ENCODE results near the gene PHACTR3. TPM values are rescaled to one million over a fixed set of nuclear protein-coding genes. Genes with fewer than 3 reads are reported as not detected.

PHACTR3 gene
- total RNA-seq, 1 experiment from 2014 or later = not detected

GRCh38 chr20:59622496-59622895, 18.2 kb downstream of the PHACTR3 start:
- H3K27ac ChIP-seq (ENCODE audit: insufficient read length, low read depth, low read length) = no peak overlapping the region
- H3K4ac ChIP-seq (ENCODE audit: low read depth, low read length) = no peak overlapping the region
- no peak overlapping the region for H2BK120ac ChIP-seq (ENCODE audit: low read depth, low read length, poor library complexity, severe bottlenecking)
- H3K9ac ChIP-seq (ENCODE audit: extremely low read depth, insufficient read length, low read length) = no peak overlapping the region
- no peak overlapping the region for H4K5ac ChIP-seq (ENCODE audit: insufficient read length, low read depth, low read length)
- Mint-ChIP-seq H3K4me3 (no peak overlapping the region), H3K36me3 (ENCODE audit: insufficient read depth in 1 of 3, low read depth in 3 of 3) (peaks cover 0 to 21% (median 2%) of the 10 kb centered on the region in 3 experiments; a peak in 3 of 7 replicates), H3K27me3 (ENCODE audit: low read depth) (peaks cover 57% of the 10 kb centered on the region), H3K4me1 (no peaks in the 10 kb centered on the region), H3K9me3 (peaks cover 0 to 94% of the 10 kb centered on the region in 2 experiments; a peak in 2 of 5 replicates), H3K27ac (no peak overlapping the region)
- H3K4me1 ChIP-seq (ENCODE audit: insufficient read depth, low read length) = no peaks in the 10 kb centered on the region
- H2BK5ac ChIP-seq (ENCODE audit: insufficient read length, low read length) = no peak overlapping the region
- no peak overlapping the region for H3K56ac ChIP-seq (ENCODE audit: insufficient read length, low read depth, low read length)
- no peak overlapping the region for H2BK12ac ChIP-seq (ENCODE audit: insufficient read length, low read depth, low read length)
- no peak overlapping the region for H4K8ac ChIP-seq (replicated peaks; ENCODE audit: insufficient read length, low read depth, low read length)
- H2AFZ ChIP-seq (ENCODE audit: low read length) = no peak overlapping the region
- no peak overlapping the region for H2BK15ac ChIP-seq (ENCODE audit: low read depth, low read length)
- H3K79me1 ChIP-seq (ENCODE audit: insufficient read depth, low read depth, low read length, poor library complexity, severe bottlenecking) = no peaks in the 10 kb centered on the region
- H3T11ph ChIP-seq (ENCODE audit: low read length) = no peak overlapping the region
- no peak for DNase-seq
- no peak overlapping the region for H2AK5ac ChIP-seq (ENCODE audit: insufficient read length, low read length)
- WGBS (ENCODE audit: extremely low coverage, insufficient read length, low lambda C conversion rate) = no CpG with 5 or more reads among the region's 9 CpGs
- no peak overlapping the region for H4K91ac ChIP-seq (ENCODE audit: insufficient read length, low read depth, low read length)
- H3K9me3 ChIP-seq (ENCODE audit: control insufficient read depth, low read depth, low read length) = no peaks in the 10 kb centered on the region
- no peak overlapping the region for H3K4me2 ChIP-seq (ENCODE audit: insufficient read depth, insufficient read length, low read length)
- H2BK20ac ChIP-seq (ENCODE audit: low read depth, low read length, poor library complexity, severe bottlenecking) = no peak overlapping the region
- TF ChIP-seq, protein P1, sequence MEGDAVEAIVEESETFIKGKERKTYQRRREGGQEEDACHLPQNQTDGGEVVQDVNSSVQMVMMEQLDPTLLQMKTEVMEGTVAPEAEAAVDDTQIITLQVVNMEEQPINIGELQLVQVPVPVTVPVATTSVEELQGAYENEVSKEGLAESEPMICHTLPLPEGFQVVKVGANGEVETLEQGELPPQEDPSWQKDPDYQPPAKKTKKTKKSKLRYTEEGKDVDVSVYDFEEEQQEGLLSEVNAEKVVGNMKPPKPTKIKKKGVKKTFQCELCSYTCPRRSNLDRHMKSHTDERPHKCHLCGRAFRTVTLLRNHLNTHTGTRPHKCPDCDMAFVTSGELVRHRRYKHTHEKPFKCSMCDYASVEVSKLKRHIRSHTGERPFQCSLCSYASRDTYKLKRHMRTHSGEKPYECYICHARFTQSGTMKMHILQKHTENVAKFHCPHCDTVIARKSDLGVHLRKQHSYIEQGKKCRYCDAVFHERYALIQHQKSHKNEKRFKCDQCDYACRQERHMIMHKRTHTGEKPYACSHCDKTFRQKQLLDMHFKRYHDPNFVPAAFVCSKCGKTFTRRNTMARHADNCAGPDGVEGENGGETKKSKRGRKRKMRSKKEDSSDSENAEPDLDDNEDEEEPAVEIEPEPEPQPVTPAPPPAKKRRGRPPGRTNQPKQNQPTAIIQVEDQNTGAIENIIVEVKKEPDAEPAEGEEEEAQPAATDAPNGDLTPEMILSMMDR (conservative IDR thresholded peaks at IDR 0.05) = no peak
- H3K18ac ChIP-seq (ENCODE audit: insufficient read length, low read depth, low read length) = no peak overlapping the region
- no peak overlapping the region for H3K14ac ChIP-seq (ENCODE audit: insufficient read depth, low read length)
- H3K79me2 ChIP-seq (ENCODE audit: insufficient read depth, low read length) = no peaks in the 10 kb centered on the region
- H3K23ac ChIP-seq (ENCODE audit: insufficient read length, low read depth, low read length) = no peak overlapping the region
- no peaks in the 10 kb centered on the region for H4K20me1 ChIP-seq (ENCODE audit: control insufficient read depth, insufficient read depth, insufficient read length)
- no peaks in the 10 kb centered on the region for H3K23me2 ChIP-seq (ENCODE audit: insufficient read length, low read depth, low read length, poor library complexity, severe bottlenecking)
- no peaks in the 10 kb centered on the region; the same call in 1 of the 2 replicates for H3K27me3 ChIP-seq (ENCODE audit: insufficient read depth, low read length)

All from H9 (cell line).